RWPE1 (cell line): ENCODE data around the gene CD84.
A peak's percentile ranks its signal among the peaks of the same experiment; 100 is the strongest.
"Not testable (repeated sequence)": the region's sequence is repeated elsewhere in the genome, so short reads cannot be mapped to it uniquely, and the experiment has no call there.

Experiments
- CTCF ChIA-PET: fragments of 350-600 bp; sonication (Branson Sonifier 250); formaldehyde crosslinking; extraction: SDS; loops from one replicate; lab custom pipeline; 2021; lab: Yijun Ruan, JAX
- POLR2A ChIA-PET: fragments of 400-600 bp; formaldehyde crosslinking; extraction: SDS; loops from one replicate; lab custom pipeline; 2020; ENCODE audit warnings: antibody characterized with exemption; ENCODE audit not compliant: low non-redundant PET; lab: Yijun Ruan, JAX
- DNase-seq: peaks from one replicate; pipeline ENCODE4 v3.0.0; 2012; ENCODE audit warnings: low spot score
- H3K27ac ChIP-seq: fragments of 450-650 bp; 2 replicates; pipeline ENCODE4 v1.5.1; 2017
- TF ChIP-seq, protein P1 (sequence below): fragments of 450-650 bp; conservative IDR thresholded peaks from 2 replicates; pipeline ENCODE4 v1.5.1; 2017; ENCODE audit warnings: low read depth, mild to moderate bottlenecking

CD84 gene

GRCh38 chr1:160520999-160521398 lies 58.3 kb downstream of the CD84 start:
- CTCF ChIA-PET, result interaction anchor here (0.6 kb wide), 1 partner anchor 194 kb away, joined by 5 read pairs; no protein-coding TSS in a partner anchor
- POLR2A ChIA-PET, result no interaction called here
- DNase-seq, result no peak
- TF ChIP-seq, protein P1, sequence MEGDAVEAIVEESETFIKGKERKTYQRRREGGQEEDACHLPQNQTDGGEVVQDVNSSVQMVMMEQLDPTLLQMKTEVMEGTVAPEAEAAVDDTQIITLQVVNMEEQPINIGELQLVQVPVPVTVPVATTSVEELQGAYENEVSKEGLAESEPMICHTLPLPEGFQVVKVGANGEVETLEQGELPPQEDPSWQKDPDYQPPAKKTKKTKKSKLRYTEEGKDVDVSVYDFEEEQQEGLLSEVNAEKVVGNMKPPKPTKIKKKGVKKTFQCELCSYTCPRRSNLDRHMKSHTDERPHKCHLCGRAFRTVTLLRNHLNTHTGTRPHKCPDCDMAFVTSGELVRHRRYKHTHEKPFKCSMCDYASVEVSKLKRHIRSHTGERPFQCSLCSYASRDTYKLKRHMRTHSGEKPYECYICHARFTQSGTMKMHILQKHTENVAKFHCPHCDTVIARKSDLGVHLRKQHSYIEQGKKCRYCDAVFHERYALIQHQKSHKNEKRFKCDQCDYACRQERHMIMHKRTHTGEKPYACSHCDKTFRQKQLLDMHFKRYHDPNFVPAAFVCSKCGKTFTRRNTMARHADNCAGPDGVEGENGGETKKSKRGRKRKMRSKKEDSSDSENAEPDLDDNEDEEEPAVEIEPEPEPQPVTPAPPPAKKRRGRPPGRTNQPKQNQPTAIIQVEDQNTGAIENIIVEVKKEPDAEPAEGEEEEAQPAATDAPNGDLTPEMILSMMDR, result no peak
- no peak overlapping the region for H3K27ac ChIP-seq

GRCh38 chr1:160520582-160520981 lies 58.7 kb downstream of the CD84 start:
- CTCF ChIA-PET, result interaction anchor here (0.6 kb wide), 1 partner anchor 194 kb away, joined by 5 read pairs; no protein-coding TSS in a partner anchor
- DNase-seq, result peak; percentile 44
- no peak overlapping the region for H3K27ac ChIP-seq
- POLR2A ChIA-PET, result no interaction called here
- TF ChIP-seq, protein P1, result no peak

- TF ChIP-seq, protein P1, result no peak
- CTCF ChIA-PET, result no interaction called here
- H3K27ac ChIP-seq, result no peak overlapping the region
- peak; percentile 20 for DNase-seq
- POLR2A ChIA-PET, result no interaction called here
Observed at GRCh38 chr1:160519642-160520435, 59.5 kb downstream of the CD84 start.

DNA sequence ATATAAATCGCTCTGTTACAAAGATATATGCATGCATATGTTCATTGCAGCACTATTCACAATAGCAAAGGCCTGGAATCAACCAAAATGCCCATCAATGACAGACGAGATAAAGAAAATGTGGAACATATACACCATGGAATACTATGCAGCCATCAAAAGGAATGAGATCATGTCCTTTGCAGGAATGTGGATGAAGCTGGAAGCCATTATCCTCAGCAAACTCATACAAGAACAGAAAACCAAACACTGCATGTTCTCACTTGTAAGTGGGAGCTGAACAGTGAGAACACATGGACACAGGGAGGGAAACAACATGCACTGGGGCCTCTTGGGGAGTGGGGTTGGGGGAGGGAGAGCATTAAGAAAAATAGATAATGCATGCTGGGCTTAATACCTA lies 61.8 kb downstream of the CD84 start:
- CTCF ChIA-PET, DNase-seq, POLR2A ChIA-PET, H3K27ac ChIP-seq: not testable (repeated sequence)

- DNase-seq, POLR2A ChIA-PET, H3K27ac ChIP-seq: not testable (repeated sequence)
- CTCF ChIA-PET, result interaction anchor here (0.6 kb wide), 1 partner anchor 159 kb away, joined by 6 read pairs; no protein-coding TSS in a partner anchor
Observed at GRCh38 chr1:160515908-160516307, 63.4 kb downstream of the CD84 start.

DNA sequence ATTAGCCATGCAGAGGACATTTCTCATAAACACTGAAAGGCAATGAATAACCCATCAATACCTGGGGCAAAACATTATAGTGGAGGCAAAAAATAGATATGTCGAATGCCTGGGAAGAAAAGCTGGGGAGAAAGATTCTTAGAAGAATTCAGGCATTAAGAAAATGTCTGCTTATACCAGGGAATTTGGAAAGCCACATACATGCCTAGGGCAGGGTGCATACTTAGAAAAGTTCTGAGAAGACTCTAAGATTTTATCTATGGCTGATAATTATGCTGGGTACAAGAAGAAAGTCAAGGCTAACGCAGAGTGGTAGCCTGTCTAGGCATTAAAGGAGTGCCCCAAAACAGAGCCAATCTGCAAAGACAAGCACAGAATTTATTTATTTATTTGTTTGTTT lies 74.6 kb downstream of the CD84 start:
- TF ChIP-seq, protein P1, result no peak
- POLR2A ChIA-PET, result no interaction called here
- no peak for DNase-seq
- CTCF ChIA-PET, result no interaction called here
- H3K27ac ChIP-seq, result no peak overlapping the region

DNA sequence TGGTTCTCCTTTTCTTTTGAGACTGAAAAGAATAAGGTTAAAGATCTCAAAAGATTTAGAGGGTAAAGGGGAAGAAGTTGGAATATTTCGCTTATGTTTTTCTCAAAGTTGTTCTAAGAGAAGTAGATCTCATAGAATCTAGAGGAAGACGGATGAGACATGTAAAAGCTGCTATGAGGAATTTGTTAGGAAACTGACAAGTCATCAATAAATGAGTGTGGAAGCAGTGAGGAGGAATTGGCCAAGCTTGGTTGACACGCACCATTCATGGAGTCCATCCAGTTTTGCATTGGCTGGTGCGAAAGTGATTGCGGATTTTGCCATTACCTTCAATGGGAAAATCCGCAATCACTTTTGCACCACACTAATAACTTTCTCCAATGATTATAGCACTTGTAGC lies 76.2 kb downstream of the CD84 start:
- CTCF ChIA-PET, result interaction anchor here (0.6 kb wide), 1 partner anchor 12 kb away, joined by 3 read pairs; no protein-coding TSS in a partner anchor
- POLR2A ChIA-PET, result no interaction called here
- DNase-seq, result no peak
- no peak overlapping the region for H3K27ac ChIP-seq
- TF ChIP-seq, protein P1, result no peak
